MM.1S (cell line): ENCODE measurements around the gene FOXP1.

Experiments used
- DNase-seq: peaks from one replicate; pipeline ENCODE4 v3.0.0-alpha.2; 2015
- H2AFZ ChIP-seq: fragments of 300-600 bp; sonication (generic); 2 replicates; pipeline ENCODE4 v1.6.0; 2016; ENCODE audit warnings: antibody characterized with exemption, low read length
- H3F3A ChIP-seq: fragments of 300-600 bp; sonication (generic); 2 replicates; pipeline ENCODE4 v1.6.1; 2016; ENCODE audit warnings: mild to moderate bottlenecking, antibody characterized with exemption, low read length, moderate library complexity, mixed read lengths; ENCODE audit not compliant: insufficient read depth
- H3K27ac ChIP-seq: fragments of 300-600 bp; sonication (generic); 2 replicates; pipeline ENCODE4 v1.5.1; 2016; ENCODE audit warnings: mild to moderate bottlenecking, low read length
- H3K27me3 ChIP-seq: fragments of 300-600 bp; sonication (generic); replicated peaks from 2 replicates; pipeline ENCODE4 v1.6.0; 2016; ENCODE audit warnings: low read length; ENCODE audit not compliant: insufficient read depth
- H3K36me3 ChIP-seq: fragments of 300-600 bp; sonication (generic); replicated peaks from 2 replicates; pipeline ENCODE4 v1.6.1; 2016; ENCODE audit warnings: mild to moderate bottlenecking, low read length, mixed read lengths; ENCODE audit not compliant: insufficient read depth
- H3K4me1 ChIP-seq: fragments of 300-600 bp; sonication (generic); 2 replicates; pipeline ENCODE4 v1.6.1; 2016; ENCODE audit warnings: low read length, mixed read lengths
- H3K4me2 ChIP-seq: fragments of 300-600 bp; sonication (generic); 2 replicates; pipeline ENCODE4 v1.6.0; 2016; ENCODE audit warnings: low read depth, low read length
- H3K4me3 ChIP-seq: fragments of 300-600 bp; sonication (generic); 2 replicates; pipeline ENCODE4 v1.5.1; 2016; ENCODE audit warnings: low read length, mixed read lengths
- H3K79me2 ChIP-seq: fragments of 300-600 bp; sonication (generic); 2 replicates; pipeline ENCODE4 v1.6.1; 2016; ENCODE audit warnings: mixed run types, low read length, mixed read lengths
- H3K9ac ChIP-seq: fragments of 300-600 bp; sonication (generic); 2 replicates; pipeline ENCODE4 v1.6.1; 2016; ENCODE audit warnings: low read length, mixed read lengths
- H3K9me2 ChIP-seq: fragments of 300-600 bp; sonication (generic); replicated peaks from 2 replicates; pipeline ENCODE4 v1.6.1; 2016; ENCODE audit warnings: mild to moderate bottlenecking, low read length, mixed read lengths; ENCODE audit not compliant: insufficient read depth
- H3K9me3 ChIP-seq: fragments of 300-600 bp; sonication (generic); replicated peaks from 2 replicates; pipeline ENCODE4 v1.6.1; 2016; ENCODE audit warnings: mild to moderate bottlenecking, low read length, mixed read lengths; ENCODE audit not compliant: insufficient read depth
- H4K20me1 ChIP-seq: fragments of 300-600 bp; sonication (generic); 2 replicates; pipeline ENCODE4 v1.6.1; 2016; ENCODE audit warnings: mild to moderate bottlenecking, low read length, moderate library complexity, mixed read lengths; ENCODE audit not compliant: insufficient read depth
- CTCF ChIP-seq: fragments of 300-600 bp; sonication (generic); IDR thresholded peaks from 2 replicates; pipeline ENCODE4 v1.5.1; 2016; ENCODE audit warnings: antibody characterized with exemption, low read length, mixed read lengths
- EZH2 ChIP-seq: fragments of 300-600 bp; sonication (generic); optimal IDR thresholded peaks from 2 replicates; pipeline ENCODE3; 2017; ENCODE audit warnings: low read depth, mild to moderate bottlenecking, antibody characterized with exemption, low read length, mixed read lengths
- EZH2phosphoT487 ChIP-seq: fragments of 300-600 bp; sonication (generic); IDR thresholded peaks from 2 replicates; pipeline ENCODE4 v1.6.1; 2018; ENCODE audit warnings: antibody characterized with exemption, low read length

Gene FOXP1

GRCh38 chr3:71518089-71518488 lies 65.4 kb downstream of the FOXP1 start:
- Histone ChIP-seq H3K27ac (no peak overlapping the region), H3K9ac (no peak overlapping the region), H3K9me3 (no peaks in the 10 kb centered on the region), H2AFZ (no peak overlapping the region), H3F3A (no peaks in the 10 kb centered on the region), H3K4me1 (no peaks in the 10 kb centered on the region), H3K27me3 (no peaks in the 10 kb centered on the region), H3K4me3 (no peak overlapping the region), H3K79me2 (no peaks in the 10 kb centered on the region), H3K4me2 (no peak overlapping the region), H3K36me3 (no peaks in the 10 kb centered on the region), H3K9me2 (no peaks in the 10 kb centered on the region), H4K20me1 (no peaks in the 10 kb centered on the region)
- no peak for DNase-seq
- TF ChIP-seq EZH2phosphoT487, result no peak
- no peak for TF ChIP-seq CTCF
- no peak for TF ChIP-seq EZH2

GRCh38 chr3:71517271-71517791 lies 66.2 kb downstream of the FOXP1 start:
- no peak for TF ChIP-seq CTCF
- TF ChIP-seq EZH2phosphoT487, result no peak
- no peak for TF ChIP-seq EZH2
- Histone ChIP-seq H3K4me3 (no peak overlapping the region), H4K20me1 (no peaks in the 10 kb centered on the region), H3K27ac (no peak overlapping the region), H3K4me1 (no peaks in the 10 kb centered on the region), H2AFZ (no peak overlapping the region), H3K9ac (no peak overlapping the region), H3K9me3 (no peaks in the 10 kb centered on the region), H3K79me2 (no peaks in the 10 kb centered on the region), H3K36me3 (no peaks in the 10 kb centered on the region), H3K4me2 (no peak overlapping the region), H3K27me3 (no peaks in the 10 kb centered on the region), H3K9me2 (no peaks in the 10 kb centered on the region), H3F3A (no peaks in the 10 kb centered on the region)
- DNase-seq, result no peak

GRCh38 chr3:71515636-71516365 lies 67.7 kb downstream of the FOXP1 start:
- Histone ChIP-seq H3K4me3 (no peak overlapping the region), H3K4me1 (no peaks in the 10 kb centered on the region), H3K79me2 (no peaks in the 10 kb centered on the region), H3F3A (no peaks in the 10 kb centered on the region), H3K27me3 (no peaks in the 10 kb centered on the region), H3K4me2 (no peak overlapping the region), H3K9ac (no peak overlapping the region), H2AFZ (no peak overlapping the region), H3K9me3 (no peaks in the 10 kb centered on the region), H3K27ac (no peak overlapping the region), H3K9me2 (no peaks in the 10 kb centered on the region), H3K36me3 (no peaks in the 10 kb centered on the region), H4K20me1 (no peaks in the 10 kb centered on the region)
- TF ChIP-seq EZH2phosphoT487 (no peak), CTCF (no peak), EZH2 (no peak)
- no peak for DNase-seq
